ENCODE measurements around the gene TCEANC2.
"Not testable (repeated sequence)": the region's sequence is repeated elsewhere in the genome, so short reads cannot be mapped to it uniquely, and the experiment has no call there.

Gene TCEANC2

GRCh38 chr1:54016343-54017282, 36.8 kb upstream of the TCEANC2 start:
- Histone ChIP-seq H3K9ac (ENCODE audit: insufficient read length, low read depth) (peak overlapping the region; percentile 15), H3K4me1 (ENCODE audit: insufficient read depth, insufficient read length) (peaks cover 22% of the 10 kb centered on the region), H3K27me3 (ENCODE audit: insufficient read depth, insufficient read length) (peaks cover 8% of the 10 kb centered on the region), H3K36me3 (ENCODE audit: insufficient read depth, insufficient read length, low read length) (no peaks in the 10 kb centered on the region), H3K4me3 (ENCODE audit: insufficient read length, low read depth) (no peak overlapping the region), H3K9me3 (ENCODE audit: insufficient read depth, low read length) (no peaks in the 10 kb centered on the region)
- TF ChIP-seq ZNF274 (IDR thresholded peaks at IDR 0.05; ENCODE audit: low read depth, low read length) (no peak), SUZ12 (IDR thresholded peaks at IDR 0.05; ENCODE audit: extremely low read depth, insufficient read depth, insufficient read length) (no peak), YY1 (IDR thresholded peaks at IDR 0.05; ENCODE audit: insufficient read depth, insufficient read length) (no peak)
- DNase-seq (ENCODE audit: low read depth, low spot score), result peak; percentile 58

GRCh38 chr1:54017979-54018378, 35.4 kb upstream of the TCEANC2 start, which contains the start of gene LDLRAD1:
TSS of gene LDLRAD1 (minus strand) at chr1:54018186. CDS start at chr1:54018112, 74 bp downstream.
- Histone ChIP-seq H3K36me3 (ENCODE audit: insufficient read depth, insufficient read length, low read length) (no peaks in the 10 kb centered on the region), H3K9me3 (ENCODE audit: insufficient read depth, low read length) (no peaks in the 10 kb centered on the region), H3K9ac (ENCODE audit: insufficient read length, low read depth) (no peak within 1 kb of the TSS), H3K4me3 (ENCODE audit: insufficient read length, low read depth) (no peak within 1 kb of the TSS), H3K4me1 (ENCODE audit: insufficient read depth, insufficient read length) (peaks cover 23% of the 10 kb centered on the region), H3K27me3 (ENCODE audit: insufficient read depth, insufficient read length) (peaks cover 2% of the 10 kb centered on the region)
- no peak for TF ChIP-seq ZNF274 (IDR thresholded peaks at IDR 0.05; ENCODE audit: low read depth, low read length)
- no peak for TF ChIP-seq YY1 (IDR thresholded peaks at IDR 0.05; ENCODE audit: insufficient read depth, insufficient read length)
- TF ChIP-seq SUZ12 (IDR thresholded peaks at IDR 0.05; ENCODE audit: extremely low read depth, insufficient read depth, insufficient read length), result no peak
- DNase-seq (ENCODE audit: low read depth, low spot score), result no peak

GRCh38 chr1:54018635-54019034, 34.8 kb upstream of the TCEANC2 start:
- Histone ChIP-seq H3K9ac (ENCODE audit: insufficient read length, low read depth) (no peak overlapping the region), H3K9me3 (ENCODE audit: insufficient read depth, low read length) (no peaks in the 10 kb centered on the region), H3K27me3 (ENCODE audit: insufficient read depth, insufficient read length) (peaks cover 2% of the 10 kb centered on the region), H3K4me1 (ENCODE audit: insufficient read depth, insufficient read length) (peaks cover 23% of the 10 kb centered on the region), H3K4me3 (ENCODE audit: insufficient read length, low read depth) (no peak overlapping the region), H3K36me3 (ENCODE audit: insufficient read depth, insufficient read length, low read length) (no peaks in the 10 kb centered on the region)
- TF ChIP-seq YY1 (IDR thresholded peaks at IDR 0.05; ENCODE audit: insufficient read depth, insufficient read length), result no peak
- TF ChIP-seq ZNF274 (IDR thresholded peaks at IDR 0.05; ENCODE audit: low read depth, low read length), result no peak
- TF ChIP-seq SUZ12 (IDR thresholded peaks at IDR 0.05; ENCODE audit: extremely low read depth, insufficient read depth, insufficient read length), result no peak
- no peak for DNase-seq (ENCODE audit: low read depth, low spot score)

- DNase-seq (ENCODE audit: low read depth, low spot score); H3K9me3 ChIP-seq (ENCODE audit: insufficient read depth, low read length); H3K27me3 ChIP-seq (ENCODE audit: insufficient read depth, insufficient read length); H3K9ac ChIP-seq (ENCODE audit: insufficient read length, low read depth); H3K4me3 ChIP-seq (ENCODE audit: insufficient read length, low read depth); H3K36me3 ChIP-seq (ENCODE audit: insufficient read depth, insufficient read length, low read length): not testable (repeated sequence)
- peaks cover 23% of the 10 kb centered on the region for H3K4me1 ChIP-seq (ENCODE audit: insufficient read depth, insufficient read length)
Observed at GRCh38 chr1:54019562-54020176, 33.7 kb upstream of the TCEANC2 start.

GRCh38 chr1:54024358-54024757, 29.1 kb upstream of the TCEANC2 start:
- no peak overlapping the region for H3K9ac ChIP-seq (ENCODE audit: insufficient read length, low read depth)
- no peaks in the 10 kb centered on the region for H3K9me3 ChIP-seq (ENCODE audit: insufficient read depth, low read length)
- H3K36me3 ChIP-seq (ENCODE audit: insufficient read depth, insufficient read length, low read length), result no peaks in the 10 kb centered on the region
- DNase-seq (ENCODE audit: low read depth, low spot score), result no peak
- H3K4me3 ChIP-seq (ENCODE audit: insufficient read length, low read depth), result no peak overlapping the region
- H3K4me1 ChIP-seq (ENCODE audit: insufficient read depth, insufficient read length), result peaks cover 7% of the 10 kb centered on the region
- TF ChIP-seq YY1 (IDR thresholded peaks at IDR 0.05; ENCODE audit: insufficient read depth, insufficient read length) (no peak), SUZ12 (IDR thresholded peaks at IDR 0.05; ENCODE audit: extremely low read depth, insufficient read depth, insufficient read length) (no peak), ZNF274 (IDR thresholded peaks at IDR 0.05; ENCODE audit: low read depth, low read length) (no peak)
- no peaks in the 10 kb centered on the region for H3K27me3 ChIP-seq (ENCODE audit: insufficient read depth, insufficient read length)

DNA sequence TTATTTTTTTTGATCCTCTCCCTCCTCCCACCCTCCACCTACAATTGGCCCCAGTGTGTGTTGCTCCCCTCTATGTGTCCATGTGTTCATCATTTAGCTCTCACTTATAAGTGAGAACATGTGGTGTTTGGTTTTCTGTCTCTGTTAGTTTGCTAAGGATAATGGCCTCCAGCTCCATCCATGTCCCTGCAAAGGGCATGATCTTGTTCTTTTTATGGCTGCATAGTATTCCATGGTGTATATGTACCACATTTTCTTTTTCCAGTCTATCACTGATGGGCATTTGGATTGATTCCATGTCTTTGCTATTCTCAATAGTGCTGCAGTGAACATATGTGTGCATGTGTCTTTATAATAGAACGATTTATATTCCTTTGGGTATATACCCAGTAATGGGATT, 28.6 kb upstream of the TCEANC2 start:
- not testable (repeated sequence) for H3K9ac ChIP-seq (ENCODE audit: insufficient read length, low read depth); H3K4me3 ChIP-seq (ENCODE audit: insufficient read length, low read depth); H3K9me3 ChIP-seq (ENCODE audit: insufficient read depth, low read length); H3K27me3 ChIP-seq (ENCODE audit: insufficient read depth, insufficient read length); H3K4me1 ChIP-seq (ENCODE audit: insufficient read depth, insufficient read length); DNase-seq (ENCODE audit: low read depth, low spot score); H3K36me3 ChIP-seq (ENCODE audit: insufficient read depth, insufficient read length, low read length)

DNA sequence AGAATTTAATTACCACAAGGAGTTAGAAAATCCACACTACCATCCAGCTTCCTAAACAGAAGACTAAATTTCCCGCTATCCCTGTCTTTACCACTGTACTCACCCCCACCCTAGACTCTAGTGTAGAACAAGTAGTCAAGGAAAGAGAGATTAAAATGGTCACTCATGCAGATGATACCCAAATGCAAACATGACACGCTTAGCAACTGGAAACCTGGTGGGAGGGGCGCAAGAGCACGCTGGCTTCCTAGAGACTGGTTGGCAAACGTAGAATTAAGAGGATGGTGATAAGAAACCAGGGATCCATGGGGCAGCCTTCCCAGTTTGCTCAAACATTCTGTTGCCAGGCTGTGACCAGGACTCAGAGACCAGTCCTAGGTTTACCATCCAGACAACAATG, 25.6 kb upstream of the TCEANC2 start:
- Histone ChIP-seq H3K9me3 (ENCODE audit: insufficient read depth, low read length) (no peaks in the 10 kb centered on the region), H3K4me3 (ENCODE audit: insufficient read length, low read depth) (no peak overlapping the region), H3K9ac (ENCODE audit: insufficient read length, low read depth) (no peak overlapping the region), H3K27me3 (ENCODE audit: insufficient read depth, insufficient read length) (no peaks in the 10 kb centered on the region), H3K36me3 (ENCODE audit: insufficient read depth, insufficient read length, low read length) (peaks cover 10% of the 10 kb centered on the region), H3K4me1 (ENCODE audit: insufficient read depth, insufficient read length) (no peaks in the 10 kb centered on the region)
- no peak for DNase-seq (ENCODE audit: low read depth, low spot score)
- no peak for TF ChIP-seq YY1 (IDR thresholded peaks at IDR 0.05; ENCODE audit: insufficient read depth, insufficient read length)
- no peak for TF ChIP-seq ZNF274 (IDR thresholded peaks at IDR 0.05; ENCODE audit: low read depth, low read length)
- no peak for TF ChIP-seq SUZ12 (IDR thresholded peaks at IDR 0.05; ENCODE audit: extremely low read depth, insufficient read depth, insufficient read length)

All from NT2/D1 (cell line).